Parathyroid adenoma (tissue), 2 donors: Measurements from ENCODE around the gene AKAP3.

Experiments
- H2AFZ ChIP-seq: fragments of 300-600 bp; sonication (generic); one replicate; pipeline ENCODE4 v1.7.0; 2017; ENCODE audit warnings: antibody characterized with exemption, mild to moderate bottlenecking
- H3K27ac ChIP-seq: fragments of 300-600 bp; sonication (generic); one replicate; pipeline ENCODE4 v1.7.0; 2017
- H3K27me3 ChIP-seq: fragments of 300-600 bp; sonication (generic); one replicate; pipeline ENCODE4 v1.7.0; 2017; ENCODE audit warnings: low read length; ENCODE audit not compliant: control insufficient read depth, insufficient read depth
- H3K36me3 ChIP-seq: fragments of 300-600 bp; sonication (generic); one replicate; pipeline ENCODE4 v1.7.0; 2017; ENCODE audit warnings: low read length; ENCODE audit not compliant: control insufficient read depth, insufficient read depth
- H3K4me1 ChIP-seq: fragments of 300-600 bp; sonication (generic); one replicate; pipeline ENCODE4 v1.7.0; 2017; ENCODE audit warnings: control low read depth
- H3K4me2 ChIP-seq: fragments of 300-600 bp; sonication (generic); one replicate; pipeline ENCODE4 v1.7.0; 2017; ENCODE audit warnings: low read length
- H3K4me3 ChIP-seq: fragments of 300-600 bp; sonication (generic); one replicate; pipeline ENCODE4 v1.7.0; 2017; ENCODE audit warnings: low read depth, low read length
- H3K79me2 ChIP-seq: fragments of 300-600 bp; sonication (generic); one replicate; pipeline ENCODE4 v1.7.0; 2017; ENCODE audit warnings: control low read depth
- H3K9ac ChIP-seq: fragments of 300-600 bp; sonication (generic); one replicate; pipeline ENCODE4 v1.7.0; 2017; ENCODE audit warnings: mild to moderate bottlenecking
- H3K9me3 ChIP-seq: fragments of 300-600 bp; sonication (generic); one replicate; pipeline ENCODE4 v1.7.0; 2017; ENCODE audit warnings: low read length; ENCODE audit not compliant: control insufficient read depth
- CTCF ChIP-seq: fragments of 300-600 bp; sonication (generic); IDR thresholded peaks from one replicate; pipeline ENCODE4 v1.7.0; 2017; ENCODE audit warnings: antibody characterized with exemption, mild to moderate bottlenecking
- donor health status: primary hyperparathyroidism.

The AKAP3 gene

GRCh38 chr12:4648104-4648500 lies 749 bp downstream of the AKAP3 start:
- H2AFZ ChIP-seq: peak overlapping the region; percentile 99
- H3K9ac ChIP-seq: no peak overlapping the region
- H3K27me3 ChIP-seq: no peaks in the 10 kb centered on the region

GRCh38 chr12:4645023-4645422 lies 3.8 kb downstream of the AKAP3 start:
- no peak for TF ChIP-seq CTCF
- no peak overlapping the region for H3K4me3 ChIP-seq
- H3K36me3 ChIP-seq: no peaks in the 10 kb centered on the region
- peaks cover 6% of the 10 kb centered on the region for H3K4me1 ChIP-seq
- H3K4me2 ChIP-seq: no peak overlapping the region
- H3K27ac ChIP-seq: no peak overlapping the region
- H3K9ac ChIP-seq: no peak overlapping the region
- H2AFZ ChIP-seq: no peak overlapping the region
- no peaks in the 10 kb centered on the region for H3K27me3 ChIP-seq
- no peaks in the 10 kb centered on the region for H3K9me3 ChIP-seq
- H3K79me2 ChIP-seq: peaks cover 12% of the 10 kb centered on the region

More at GRCh38 chr12:4648104-4648500, 749 bp downstream of the AKAP3 start:
- Histone ChIP-seq H3K79me2 (peaks cover 20% of the 10 kb centered on the region), H3K36me3 (no peaks in the 10 kb centered on the region), H3K27ac (peak overlapping the region; percentile 81), H3K4me1 (peaks cover 16% of the 10 kb centered on the region), H3K4me2 (peak overlapping the region; percentile 76), H3K4me3 (peak overlapping the region; percentile 87), H3K9me3 (no peaks in the 10 kb centered on the region)
- no peak for TF ChIP-seq CTCF

- no peak for TF ChIP-seq CTCF
- no peak overlapping the region for H3K9ac ChIP-seq
- H3K36me3 ChIP-seq: no peaks in the 10 kb centered on the region
- no peaks in the 10 kb centered on the region for H3K9me3 ChIP-seq
- no peaks in the 10 kb centered on the region for H3K27me3 ChIP-seq
- no peak overlapping the region for H3K27ac ChIP-seq
- no peak overlapping the region for H3K4me2 ChIP-seq
- peaks cover 3% of the 10 kb centered on the region for H3K4me1 ChIP-seq
- no peak overlapping the region for H2AFZ ChIP-seq
- no peak overlapping the region for H3K4me3 ChIP-seq
- no peaks in the 10 kb centered on the region for H3K79me2 ChIP-seq
Observed at GRCh38 chr12:4643747-4644146, 5.1 kb downstream of the AKAP3 start.

- TF ChIP-seq CTCF: no peak
- Histone ChIP-seq H3K4me2 (no peak overlapping the region), H3K4me1 (no peaks in the 10 kb centered on the region), H3K79me2 (no peaks in the 10 kb centered on the region), H2AFZ (no peak overlapping the region), H3K36me3 (no peaks in the 10 kb centered on the region), H3K27me3 (no peaks in the 10 kb centered on the region), H3K4me3 (no peak overlapping the region), H3K9me3 (no peaks in the 10 kb centered on the region), H3K27ac (no peak overlapping the region), H3K9ac (no peak overlapping the region)
Observed at GRCh38 chr12:4630262-4630661, 18.6 kb downstream of the AKAP3 start.

GRCh38 chr12:4628406-4628805 lies 20.4 kb downstream of the AKAP3 start:
- Histone ChIP-seq H3K9me3 (no peaks in the 10 kb centered on the region), H2AFZ (no peak overlapping the region), H3K4me2 (no peak overlapping the region), H3K79me2 (no peaks in the 10 kb centered on the region), H3K27ac (no peak overlapping the region), H3K9ac (no peak overlapping the region), H3K36me3 (no peaks in the 10 kb centered on the region), H3K27me3 (no peaks in the 10 kb centered on the region), H3K4me1 (no peaks in the 10 kb centered on the region), H3K4me3 (no peak overlapping the region)
- TF ChIP-seq CTCF: no peak
